DND-41 (cell line): Measurements from ENCODE around the gene NUDT3.
"Not testable (repeated sequence)": the region's sequence is repeated elsewhere in the genome, so short reads cannot be mapped to it uniquely, and the experiment has no call there.

ENCODE experiments used
- ATAC-seq: fragments of 200-7000 bp; cut with Tn5 transposase; 3 replicates; pipeline ENCODE4 v1.9.1; 2021; ENCODE audit warnings: low read depth; ENCODE audit not compliant: insufficient read depth
- DNase-seq: peaks from one replicate; pipeline ENCODE4 v3.0.0-alpha.2; 2020
- H2AFZ ChIP-seq: 2 replicates; pipeline ENCODE4 v1.6.0; 2012; ENCODE audit warnings: low read depth, low read length
- H3K27ac ChIP-seq: 2 replicates; pipeline ENCODE4 v1.5.1; 2012; ENCODE audit warnings: low read length, inconsistent platforms
- H3K27me3 ChIP-seq: fragments of 200-600 bp; sonication (generic); 2 replicates; pipeline ENCODE4 v1.6.0; 2012; ENCODE audit warnings: low read length, mild to moderate bottlenecking, inconsistent platforms; ENCODE audit not compliant: insufficient read depth, poor library complexity
- H3K36me3 ChIP-seq: 2 replicates; pipeline ENCODE4 v1.5.1; 2012; ENCODE audit warnings: low read length, inconsistent platforms; ENCODE audit not compliant: insufficient read depth
- H3K4me1 ChIP-seq: 2 replicates; pipeline ENCODE4 v1.5.1; 2012; ENCODE audit warnings: mild to moderate bottlenecking, low read length; ENCODE audit not compliant: insufficient read depth
- H3K4me2 ChIP-seq: 2 replicates; pipeline ENCODE4 v1.6.0; 2012; ENCODE audit warnings: mild to moderate bottlenecking, moderate library complexity, low read length, inconsistent platforms; ENCODE audit not compliant: insufficient read depth
- H3K4me3 ChIP-seq, 2 experiments: fragments of 200-600 bp in 1 of 2; shearing (Covaris generic) in 1 of 2; 2 replicates each; pipeline ENCODE4 v1.5.1; 2012 to 2016; ENCODE audit warnings: inconsistent platforms in 2 of 2, low read length in 2 of 2, mild to moderate bottlenecking in 2 of 2, low read depth in 1 of 2, moderate library complexity in 1 of 2
- H3K79me2 ChIP-seq: 2 replicates; pipeline ENCODE4 v1.6.0; 2012; ENCODE audit warnings: low read length, inconsistent platforms; ENCODE audit not compliant: insufficient read depth
- H3K9ac ChIP-seq: 2 replicates; pipeline ENCODE4 v1.6.0; 2012; ENCODE audit warnings: low read depth, mild to moderate bottlenecking, inconsistent platforms, low read length, moderate library complexity
- H3K9me3 ChIP-seq: 2 replicates; pipeline ENCODE4 v1.5.1; 2012; ENCODE audit warnings: low read length, moderate library complexity, mild to moderate bottlenecking, inconsistent platforms; ENCODE audit not compliant: insufficient read depth, severe bottlenecking
- H4K20me1 ChIP-seq: 2 replicates; pipeline ENCODE4 v1.6.0; 2012; ENCODE audit warnings: low read length; ENCODE audit not compliant: insufficient read depth
- EZH2 ChIP-seq: IDR thresholded peaks from 3 replicates; pipeline ENCODE4 v1.6.1; 2012; ENCODE audit warnings: borderline replicate concordance, low read depth, mild to moderate bottlenecking, moderate library complexity, low read length, inconsistent platforms; ENCODE audit not compliant: severe bottlenecking
- TF ChIP-seq, protein P1 (sequence below): IDR thresholded peaks from 2 replicates; pipeline ENCODE4 v1.5.1; 2012; ENCODE audit warnings: borderline replicate concordance, low read length, moderate library complexity, mild to moderate bottlenecking; ENCODE audit not compliant: poor library complexity, severe bottlenecking; ENCODE audit errors: extremely low read depth

Gene NUDT3

DNA sequence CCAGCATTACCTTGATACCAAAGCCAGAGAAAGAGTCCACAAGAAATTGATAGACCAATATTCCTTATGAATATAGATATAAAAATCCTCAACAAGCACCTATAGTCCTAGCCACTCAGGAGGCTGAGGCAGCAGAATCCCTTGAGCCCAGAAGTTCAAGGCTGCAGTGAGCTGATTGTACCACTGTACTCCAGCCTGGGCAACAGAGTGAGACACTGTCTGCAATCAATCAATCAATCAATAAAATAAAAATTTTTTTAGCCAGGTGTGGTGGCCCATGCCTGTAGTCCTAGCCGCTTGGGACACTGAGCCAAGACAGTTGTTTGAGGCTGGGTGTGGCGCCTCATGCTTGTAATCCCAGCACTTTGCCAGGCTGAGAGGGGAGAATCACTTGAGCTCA lies 124.7 kb downstream of the NUDT3 start:
- Histone ChIP-seq H3K9me3 (no peaks in the 10 kb centered on the region), H3K36me3 (no peaks in the 10 kb centered on the region)

DNA sequence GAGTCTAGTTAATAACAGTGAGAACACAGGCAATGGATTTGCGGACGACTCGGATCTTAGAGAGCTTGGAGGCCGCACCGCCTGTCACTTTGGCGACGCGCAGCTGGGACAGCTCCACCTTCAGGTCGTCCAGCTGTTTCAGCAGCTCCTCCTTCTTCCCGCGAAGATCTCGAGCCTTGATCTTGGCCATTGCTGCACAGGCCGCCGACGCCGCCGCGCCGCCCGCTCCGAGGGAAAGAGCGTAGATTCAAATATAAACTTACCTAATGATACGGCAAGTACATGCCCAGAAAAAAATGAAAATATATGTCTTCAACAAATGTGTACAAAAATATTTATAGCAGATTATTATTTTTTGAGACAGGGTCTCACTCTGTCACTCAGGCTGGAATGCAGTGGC lies 129.0 kb downstream of the NUDT3 start:
- not testable (repeated sequence) for H2AFZ ChIP-seq, H4K20me1 ChIP-seq, H3K4me1 ChIP-seq, ATAC-seq, H3K79me2 ChIP-seq, DNase-seq, H3K9me3 ChIP-seq, H3K36me3 ChIP-seq, H3K27me3 ChIP-seq, H3K4me3 ChIP-seq, H3K4me2 ChIP-seq, H3K27ac ChIP-seq, H3K9ac ChIP-seq

More for the DNA sequence above, 124.7 kb downstream of the NUDT3 start:
- TF ChIP-seq, protein P1, sequence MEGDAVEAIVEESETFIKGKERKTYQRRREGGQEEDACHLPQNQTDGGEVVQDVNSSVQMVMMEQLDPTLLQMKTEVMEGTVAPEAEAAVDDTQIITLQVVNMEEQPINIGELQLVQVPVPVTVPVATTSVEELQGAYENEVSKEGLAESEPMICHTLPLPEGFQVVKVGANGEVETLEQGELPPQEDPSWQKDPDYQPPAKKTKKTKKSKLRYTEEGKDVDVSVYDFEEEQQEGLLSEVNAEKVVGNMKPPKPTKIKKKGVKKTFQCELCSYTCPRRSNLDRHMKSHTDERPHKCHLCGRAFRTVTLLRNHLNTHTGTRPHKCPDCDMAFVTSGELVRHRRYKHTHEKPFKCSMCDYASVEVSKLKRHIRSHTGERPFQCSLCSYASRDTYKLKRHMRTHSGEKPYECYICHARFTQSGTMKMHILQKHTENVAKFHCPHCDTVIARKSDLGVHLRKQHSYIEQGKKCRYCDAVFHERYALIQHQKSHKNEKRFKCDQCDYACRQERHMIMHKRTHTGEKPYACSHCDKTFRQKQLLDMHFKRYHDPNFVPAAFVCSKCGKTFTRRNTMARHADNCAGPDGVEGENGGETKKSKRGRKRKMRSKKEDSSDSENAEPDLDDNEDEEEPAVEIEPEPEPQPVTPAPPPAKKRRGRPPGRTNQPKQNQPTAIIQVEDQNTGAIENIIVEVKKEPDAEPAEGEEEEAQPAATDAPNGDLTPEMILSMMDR: no peak
- no peak for TF ChIP-seq EZH2
- no peak overlapping the region for H3K4me2 ChIP-seq
- no peak overlapping the region for H3K27ac ChIP-seq
- H3K4me3 ChIP-seq: no peak overlapping the region
- H4K20me1 ChIP-seq: no peaks in the 10 kb centered on the region
- H3K4me1 ChIP-seq: no peaks in the 10 kb centered on the region
- DNase-seq (no peak), ATAC-seq (no peak)
- no peaks in the 10 kb centered on the region for H3K27me3 ChIP-seq
- H2AFZ ChIP-seq: no peak overlapping the region
- H3K79me2 ChIP-seq: no peaks in the 10 kb centered on the region
- H3K9ac ChIP-seq: no peak overlapping the region

DNA sequence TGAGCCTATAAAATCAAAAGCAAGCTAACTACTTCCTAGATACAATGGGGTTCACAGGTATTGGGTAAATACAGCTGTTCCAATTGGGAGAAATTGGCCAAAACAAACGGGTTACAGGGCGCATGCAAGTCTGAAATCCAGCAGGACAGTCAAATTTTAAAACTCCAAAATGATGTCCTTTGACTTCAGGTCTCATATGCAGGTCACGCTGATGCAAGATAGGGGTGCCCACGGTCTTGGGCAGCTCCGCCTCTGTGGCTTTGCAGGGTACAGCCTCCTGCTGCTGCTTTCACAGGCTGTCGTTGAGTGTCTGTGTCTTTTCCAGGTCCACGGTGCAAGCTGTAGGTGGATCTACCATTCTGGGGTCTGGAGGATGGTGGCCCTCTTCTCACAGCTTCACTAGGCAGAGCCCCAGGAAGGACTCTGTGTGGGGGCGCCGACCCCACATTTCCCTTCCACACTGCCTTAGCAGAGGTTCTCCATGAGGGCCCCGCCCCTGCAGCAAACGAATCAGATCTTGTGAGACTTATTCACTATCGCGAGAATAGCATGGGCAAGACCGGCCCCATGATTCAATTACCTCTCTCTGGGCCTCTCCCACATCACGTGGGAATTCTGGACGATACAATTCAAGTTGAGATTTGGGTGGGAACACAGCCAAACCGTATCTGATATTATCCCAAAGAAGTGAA lies 131.7 kb downstream of the NUDT3 start:
- ATAC-seq (no peak), DNase-seq (no peak)
- Histone ChIP-seq H3K4me1 (no peaks in the 10 kb centered on the region), H3K27me3 (no peaks in the 10 kb centered on the region), H3K9ac (no peak overlapping the region), H4K20me1 (no peaks in the 10 kb centered on the region), H3K9me3 (no peaks in the 10 kb centered on the region), H3K79me2 (no peaks in the 10 kb centered on the region), H3K4me3 (no peak overlapping the region), H2AFZ (no peak overlapping the region), H3K36me3 (no peaks in the 10 kb centered on the region), H3K27ac (no peak overlapping the region), H3K4me2 (no peak overlapping the region)
- no peak for TF ChIP-seq EZH2
- TF ChIP-seq, protein P1: no peak

DNA sequence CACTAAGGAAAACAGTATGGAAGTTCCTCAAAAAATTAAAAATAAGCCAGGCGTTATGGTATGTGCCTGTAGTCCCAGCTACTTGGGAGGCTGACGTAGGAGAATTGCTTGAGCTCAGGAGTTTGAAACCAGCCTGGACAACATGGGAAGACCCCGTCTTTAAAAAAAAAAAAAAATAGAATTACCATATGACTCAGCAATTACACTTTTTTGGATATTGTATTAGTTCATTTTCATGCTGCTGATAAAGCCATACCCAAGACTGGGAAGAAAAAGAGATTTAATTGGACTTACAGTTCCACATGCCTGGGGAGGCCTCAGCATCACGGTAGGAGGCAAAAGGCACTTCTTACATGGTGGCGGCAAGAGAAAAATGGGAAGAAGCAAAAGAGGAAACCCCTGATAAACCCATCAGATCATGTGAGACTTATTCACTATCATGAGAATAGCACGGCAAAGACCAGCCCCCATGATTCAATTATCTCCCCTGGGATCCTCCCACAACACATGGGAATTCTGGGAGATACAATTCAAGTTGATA lies 132.9 kb downstream of the NUDT3 start:
- DNase-seq (no peak), ATAC-seq (no peak)
- no peaks in the 10 kb centered on the region for H3K36me3 ChIP-seq
- H2AFZ ChIP-seq: no peak overlapping the region
- no peaks in the 10 kb centered on the region for H3K9me3 ChIP-seq
- H4K20me1 ChIP-seq: no peaks in the 10 kb centered on the region
- H3K27ac ChIP-seq: no peak overlapping the region
- H3K9ac ChIP-seq: no peak overlapping the region
- H3K4me2 ChIP-seq: no peak overlapping the region
- no peaks in the 10 kb centered on the region for H3K4me1 ChIP-seq
- H3K27me3 ChIP-seq: no peaks in the 10 kb centered on the region
- no peak for TF ChIP-seq EZH2
- H3K79me2 ChIP-seq: no peaks in the 10 kb centered on the region
- no peak overlapping the region for H3K4me3 ChIP-seq

DNA sequence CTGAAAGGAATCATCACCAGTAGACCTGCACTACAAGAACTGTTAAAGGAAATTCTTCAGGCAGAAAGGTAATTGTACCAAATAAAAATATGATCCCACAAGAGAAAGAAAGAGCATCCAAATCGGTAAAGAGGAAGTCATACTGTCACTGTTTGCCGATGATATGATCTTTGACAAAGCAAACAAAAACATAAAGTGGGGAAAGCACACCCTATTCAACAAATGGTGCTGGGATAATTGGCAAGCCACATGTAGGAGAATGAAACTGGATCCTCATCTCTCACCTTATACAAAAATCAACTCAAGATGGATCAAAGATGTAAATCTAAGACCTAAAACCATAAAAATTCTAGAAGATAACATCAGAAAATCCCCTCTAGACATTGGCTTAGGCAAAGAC lies 140.1 kb downstream of the NUDT3 start:
- peaks cover 23% of the 10 kb centered on the region for H3K4me1 ChIP-seq
- H3K27me3 ChIP-seq, H3K4me2 ChIP-seq, H3K9ac ChIP-seq, H3K4me3 ChIP-seq, DNase-seq, H3K27ac ChIP-seq, H2AFZ ChIP-seq, H3K36me3 ChIP-seq, ATAC-seq, H3K79me2 ChIP-seq, H4K20me1 ChIP-seq, H3K9me3 ChIP-seq: not testable (repeated sequence)
